ENCODE measurements around the gene CCDC28B. TPM values are rescaled to one million over a fixed set of nuclear protein-coding genes. Genes with fewer than 3 reads are reported as not detected.

The CCDC28B gene
- total and polyA plus RNA-seq, 2 of the 13 experiments (the other 11 are each of a cell fraction or from before 2014, with no cell fraction given) = 2.6 to 3.5 TPM

DNA sequence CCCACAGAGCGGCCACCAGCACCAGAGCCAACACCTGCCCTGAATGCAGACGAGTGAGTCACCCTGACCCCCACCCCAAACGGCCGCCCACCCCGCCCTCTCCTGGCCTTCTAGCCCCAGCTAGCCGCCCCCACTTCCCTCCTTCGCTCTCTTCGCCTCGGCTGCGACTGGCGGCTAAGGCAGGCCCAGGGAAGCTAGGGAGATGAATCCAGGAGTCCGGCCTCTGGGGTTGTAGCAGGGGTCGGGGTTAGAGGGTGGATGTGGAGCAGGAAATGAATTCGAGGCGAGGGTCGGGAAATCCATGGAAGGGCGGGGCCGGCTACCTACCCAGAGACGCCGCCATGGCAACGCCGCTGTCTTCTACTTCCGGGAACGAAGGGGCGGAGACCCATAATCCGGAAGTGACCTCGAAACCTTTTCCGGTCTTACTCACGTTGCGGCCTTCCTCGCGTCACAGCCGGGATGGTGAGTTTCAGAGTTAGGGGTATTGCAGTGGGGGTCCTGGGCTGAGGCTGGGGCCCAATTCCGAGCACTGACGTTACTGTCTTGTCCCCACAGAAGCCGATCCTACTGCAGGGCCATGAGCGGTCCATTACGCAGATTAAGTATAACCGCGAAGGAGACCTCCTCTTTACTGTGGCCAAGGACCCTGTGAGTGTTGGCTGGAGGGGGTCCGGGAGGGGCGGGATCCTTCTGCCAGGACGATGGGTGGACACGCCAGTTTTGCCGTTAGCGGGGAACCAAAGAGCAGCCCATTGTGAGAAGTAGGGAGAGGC lies 21.8 kb downstream of the CCDC28B start, which contains the start of the genes EIF3I and TMEM234 (continued):
- TF ChIP-seq XBP1 (CRISPR knock-in tag; IDR thresholded peaks at IDR 0.05) = no peak
- no peak for TF ChIP-seq HOXA9 (CRISPR knock-in tag; IDR thresholded peaks at IDR 0.05; ENCODE audit: borderline replicate concordance)
- 0 out of 2 replicates have a peak, but pooled peaks have one; percentile 16 for TF ChIP-seq CBFB (CRISPR knock-in tag; IDR thresholded peaks at IDR 0.05)
- TF ChIP-seq KLF12 (CRISPR knock-in tag; IDR thresholded peaks at IDR 0.05; ENCODE audit: borderline replicate concordance) = peak; percentile 95
- no peak for TF ChIP-seq SMYD3 (CRISPR knock-in tag; IDR thresholded peaks at IDR 0.05)
- no peak for TF ChIP-seq SP1 (IDR thresholded peaks at IDR 0.05)
- TF ChIP-seq SP1 (CRISPR knock-in tag; IDR thresholded peaks at IDR 0.05) = peak; percentile 52
- TF ChIP-seq, protein P1, sequence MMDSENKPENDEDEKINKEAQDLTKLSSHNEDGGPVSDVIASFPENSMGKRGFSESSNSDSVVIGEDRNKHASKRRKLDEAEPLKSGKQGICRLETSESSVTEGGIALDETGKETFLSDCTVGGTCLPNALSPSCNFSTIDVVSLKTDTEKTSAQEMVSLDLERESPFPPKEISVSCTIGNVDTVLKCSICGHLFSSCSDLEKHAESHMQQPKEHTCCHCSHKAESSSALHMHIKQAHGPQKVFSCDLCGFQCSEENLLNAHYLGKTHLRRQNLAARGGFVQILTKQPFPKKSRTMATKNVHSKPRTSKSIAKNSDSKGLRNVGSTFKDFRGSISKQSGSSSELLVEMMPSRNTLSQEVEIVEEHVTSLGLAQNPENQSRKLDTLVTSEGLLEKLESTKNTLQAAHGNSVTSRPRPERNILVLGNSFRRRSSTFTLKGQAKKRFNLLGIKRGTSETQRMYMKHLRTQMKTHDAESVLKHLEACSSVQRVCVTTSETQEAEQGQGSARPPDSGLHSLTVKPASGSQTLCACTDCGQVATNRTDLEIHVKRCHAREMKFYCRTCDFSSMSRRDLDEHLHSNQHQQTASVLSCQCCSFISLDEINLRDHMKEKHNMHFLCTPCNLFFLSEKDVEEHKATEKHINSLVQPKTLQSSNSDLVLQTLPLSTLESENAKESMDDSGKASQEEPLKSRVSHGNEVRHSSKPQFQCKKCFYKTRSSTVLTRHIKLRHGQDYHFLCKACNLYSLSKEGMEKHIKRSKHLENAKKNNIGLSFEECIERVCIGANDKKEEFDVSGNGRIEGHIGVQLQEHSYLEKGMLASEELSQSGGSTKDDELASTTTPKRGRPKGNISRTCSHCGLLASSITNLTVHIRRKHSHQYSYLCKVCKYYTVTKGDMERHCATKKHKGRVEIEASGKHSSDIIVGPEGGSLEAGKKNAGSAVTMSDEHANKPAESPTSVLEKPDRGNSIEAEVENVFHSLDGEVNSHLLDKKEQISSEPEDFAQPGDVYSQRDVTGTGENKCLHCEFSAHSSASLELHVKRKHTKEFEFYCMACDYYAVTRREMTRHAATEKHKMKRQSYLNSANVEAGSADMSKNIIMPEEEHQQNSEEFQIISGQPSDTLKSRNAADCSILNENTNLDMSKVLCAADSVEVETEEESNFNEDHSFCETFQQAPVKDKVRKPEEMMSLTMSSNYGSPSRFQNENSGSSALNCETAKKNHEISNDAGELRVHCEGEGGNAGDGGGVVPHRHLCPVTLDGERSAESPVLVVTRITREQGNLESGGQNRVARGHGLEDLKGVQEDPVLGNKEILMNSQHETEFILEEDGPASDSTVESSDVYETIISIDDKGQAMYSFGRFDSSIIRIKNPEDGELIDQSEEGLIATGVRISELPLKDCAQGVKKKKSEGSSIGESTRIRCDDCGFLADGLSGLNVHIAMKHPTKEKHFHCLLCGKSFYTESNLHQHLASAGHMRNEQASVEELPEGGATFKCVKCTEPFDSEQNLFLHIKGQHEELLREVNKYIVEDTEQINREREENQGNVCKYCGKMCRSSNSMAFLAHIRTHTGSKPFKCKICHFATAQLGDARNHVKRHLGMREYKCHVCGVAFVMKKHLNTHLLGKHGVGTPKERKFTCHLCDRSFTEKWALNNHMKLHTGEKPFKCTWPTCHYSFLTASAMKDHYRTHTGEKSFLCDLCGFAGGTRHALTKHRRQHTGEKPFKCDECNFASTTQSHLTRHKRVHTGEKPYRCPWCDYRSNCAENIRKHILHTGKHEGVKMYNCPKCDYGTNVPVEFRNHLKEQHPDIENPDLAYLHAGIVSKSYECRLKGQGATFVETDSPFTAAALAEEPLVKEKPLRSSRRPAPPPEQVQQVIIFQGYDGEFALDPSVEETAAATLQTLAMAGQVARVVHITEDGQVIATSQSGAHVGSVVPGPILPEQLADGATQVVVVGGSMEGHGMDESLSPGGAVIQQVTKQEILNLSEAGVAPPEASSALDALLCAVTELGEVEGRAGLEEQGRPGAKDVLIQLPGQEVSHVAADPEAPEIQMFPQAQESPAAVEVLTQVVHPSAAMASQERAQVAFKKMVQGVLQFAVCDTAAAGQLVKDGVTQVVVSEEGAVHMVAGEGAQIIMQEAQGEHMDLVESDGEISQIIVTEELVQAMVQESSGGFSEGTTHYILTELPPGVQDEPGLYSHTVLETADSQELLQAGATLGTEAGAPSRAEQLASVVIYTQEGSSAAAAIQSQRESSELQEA (CRISPR knock-in tag; IDR thresholded peaks at IDR 0.05; ENCODE audit: not compliant biosample characterization) = no peak
- peak; percentile 36 for TF ChIP-seq MXD4 (CRISPR knock-in tag; IDR thresholded peaks at IDR 0.05)
- peak; percentile 64 for TF ChIP-seq ZNF430 (CRISPR knock-in tag; IDR thresholded peaks at IDR 0.05)
- TF ChIP-seq HNRNPK (IDR thresholded peaks at IDR 0.05; ENCODE audit: low read depth, low read length, poor library complexity, severe bottlenecking) = no peak
- TF ChIP-seq, protein P2, sequence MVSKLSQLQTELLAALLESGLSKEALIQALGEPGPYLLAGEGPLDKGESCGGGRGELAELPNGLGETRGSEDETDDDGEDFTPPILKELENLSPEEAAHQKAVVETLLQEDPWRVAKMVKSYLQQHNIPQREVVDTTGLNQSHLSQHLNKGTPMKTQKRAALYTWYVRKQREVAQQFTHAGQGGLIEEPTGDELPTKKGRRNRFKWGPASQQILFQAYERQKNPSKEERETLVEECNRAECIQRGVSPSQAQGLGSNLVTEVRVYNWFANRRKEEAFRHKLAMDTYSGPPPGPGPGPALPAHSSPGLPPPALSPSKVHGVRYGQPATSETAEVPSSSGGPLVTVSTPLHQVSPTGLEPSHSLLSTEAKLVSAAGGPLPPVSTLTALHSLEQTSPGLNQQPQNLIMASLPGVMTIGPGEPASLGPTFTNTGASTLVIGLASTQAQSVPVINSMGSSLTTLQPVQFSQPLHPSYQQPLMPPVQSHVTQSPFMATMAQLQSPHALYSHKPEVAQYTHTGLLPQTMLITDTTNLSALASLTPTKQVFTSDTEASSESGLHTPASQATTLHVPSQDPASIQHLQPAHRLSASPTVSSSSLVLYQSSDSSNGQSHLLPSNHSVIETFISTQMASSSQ (IDR thresholded peaks at IDR 0.05; ENCODE audit: low read depth) = no peak
- TF ChIP-seq, protein P2 (CRISPR knock-in tag; IDR thresholded peaks at IDR 0.05; ENCODE audit: borderline replicate concordance) = no peak
- TF ChIP-seq, protein P3, sequence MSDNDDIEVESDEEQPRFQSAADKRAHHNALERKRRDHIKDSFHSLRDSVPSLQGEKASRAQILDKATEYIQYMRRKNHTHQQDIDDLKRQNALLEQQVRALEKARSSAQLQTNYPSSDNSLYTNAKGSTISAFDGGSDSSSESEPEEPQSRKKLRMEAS (IDR thresholded peaks at IDR 0.05) = peak; percentile 82; the same call in 1 of the 2 replicates
- TF ChIP-seq, protein P4, sequence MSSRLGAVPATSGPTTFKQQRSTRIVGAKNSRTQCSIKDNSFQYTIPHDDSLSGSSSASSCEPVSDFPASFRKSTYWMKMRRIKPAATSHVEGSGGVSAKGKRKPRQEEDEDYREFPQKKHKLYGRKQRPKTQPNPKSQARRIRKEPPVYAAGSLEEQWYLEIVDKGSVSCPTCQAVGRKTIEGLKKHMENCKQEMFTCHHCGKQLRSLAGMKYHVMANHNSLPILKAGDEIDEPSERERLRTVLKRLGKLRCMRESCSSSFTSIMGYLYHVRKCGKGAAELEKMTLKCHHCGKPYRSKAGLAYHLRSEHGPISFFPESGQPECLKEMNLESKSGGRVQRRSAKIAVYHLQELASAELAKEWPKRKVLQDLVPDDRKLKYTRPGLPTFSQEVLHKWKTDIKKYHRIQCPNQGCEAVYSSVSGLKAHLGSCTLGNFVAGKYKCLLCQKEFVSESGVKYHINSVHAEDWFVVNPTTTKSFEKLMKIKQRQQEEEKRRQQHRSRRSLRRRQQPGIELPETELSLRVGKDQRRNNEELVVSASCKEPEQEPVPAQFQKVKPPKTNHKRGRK (CRISPR knock-in tag; IDR thresholded peaks at IDR 0.05) = no peak
